K562 (cell line): ENCODE data around the gene CCDC85C. TPM values are rescaled to one million over a fixed set of nuclear protein-coding genes. Genes with fewer than 3 reads are reported as not detected.

Experiments used
- ATAC-seq: fragments of 200-7000 bp; cut with Tn5 transposase; 3 replicates; pipeline ENCODE4 v1.9.1; 2020; ENCODE audit warnings: moderate library complexity
- BruUV-seq: library from RNA; stranded (reverse); fragments of 400-500 nt; replicated peaks from 2 replicates; lab custom pipeline; 2021; lab: Mats Ljungman, UMichigan
- CTCF ChIA-PET: fragments of 300-600 bp; formaldehyde crosslinking; extraction: SDS; loops from one replicate; lab custom pipeline; 2021; ENCODE audit warnings: low intra/inter-chr PET ratio; lab: Yijun Ruan, JAX
- POLR2A ChIA-PET: fragments of 300-600, 350-650 bp; sonication (Branson Sonifier 250); formaldehyde crosslinking; extraction: SDS; loops from one replicate; lab custom pipeline; 2021; ENCODE audit warnings: antibody characterized with exemption, inconsistent platforms; lab: Yijun Ruan, JAX
- DNase-seq, 4 experiments: peaks; one replicate each; pipeline versions ENCODE4 v3.0.0 to v3.0.0-alpha.2; 2011 to 2018; ENCODE audit warnings: low spot score in 3 of 4, mixed read lengths in 3 of 4; ENCODE audit errors: extremely low read depth in 1 of 4
- FAIRE-seq: peaks from 2 replicates; lab custom pipeline; 2011; peaks lifted over from hg19 to GRCh38; lab: Jason Lieb, UNC
- H2AFZ ChIP-seq: 2 replicates; pipeline ENCODE4 v1.6.0; 2011; ENCODE audit warnings: low read depth, low read length, control low read depth, inconsistent platforms
- H3K27ac ChIP-seq: fragments of 200-600 bp; 3 replicates; pipeline ENCODE4 v1.8.0; 2011; ENCODE audit warnings: low read depth, mild to moderate bottlenecking, control low read depth, inconsistent platforms, low read length, moderate library complexity, mixed read lengths; ENCODE audit errors: extremely low read depth
- H3K27me3 ChIP-seq, 2 experiments: fragments of 300-600 bp in 1 of 2; 2 replicates in 1 of 2; 3 replicates in 1 of 2; pipeline versions ENCODE4 v1.6.0 to v1.8.0; 2011; ENCODE audit warnings: inconsistent platforms in 2 of 2, low read length in 2 of 2, mild to moderate bottlenecking in 1 of 2, mixed read lengths in 1 of 2, moderate library complexity in 1 of 2; ENCODE audit not compliant: control insufficient read depth in 2 of 2, insufficient read depth in 2 of 2
- H3K36me3 ChIP-seq: fragments of 300-600 bp; 3 replicates; pipeline ENCODE4 v1.8.0; 2011; ENCODE audit warnings: mild to moderate bottlenecking, low read length, inconsistent platforms; ENCODE audit not compliant: control insufficient read depth, insufficient read depth
- H3K4me1 ChIP-seq, 2 experiments: fragments of 200-600 bp in 1 of 2; replicated peaks in 1 of 2; 2 replicates in 1 of 2; 3 replicates in 1 of 2; pipeline versions ENCODE4 v1.5.1 to v1.8.0; 2011; ENCODE audit warnings: inconsistent platforms in 2 of 2, low read length in 2 of 2, mild to moderate bottlenecking in 1 of 2, mixed read lengths in 1 of 2, moderate library complexity in 1 of 2; ENCODE audit not compliant: control insufficient read depth in 2 of 2, insufficient read depth in 2 of 2
- H3K4me2 ChIP-seq: 2 replicates; pipeline ENCODE4 v1.6.1; 2011; ENCODE audit warnings: low read length, control low read depth, inconsistent platforms, mixed read lengths; ENCODE audit not compliant: insufficient read depth
- H3K4me3 ChIP-seq: fragments of 200-600 bp; sonication (generic), shearing (Covaris generic); 2 replicates; pipeline ENCODE4 v1.5.1; 2016; ENCODE audit warnings: control low read depth, inconsistent platforms
- H3K79me2 ChIP-seq: fragments of 200-600 bp; 3 replicates; pipeline ENCODE4 v1.8.0; 2011; ENCODE audit warnings: low read length, inconsistent platforms; ENCODE audit not compliant: control insufficient read depth, insufficient read depth
- H3K9ac ChIP-seq, 2 experiments: 2 replicates each; pipeline versions ENCODE4 v1.6.0 to v1.6.1; 2011; ENCODE audit warnings: low read depth in 2 of 2, low read length in 2 of 2, control low read depth in 1 of 2, inconsistent platforms in 1 of 2, mild to moderate bottlenecking in 1 of 2, mixed read lengths in 1 of 2; ENCODE audit not compliant: insufficient read depth in 1 of 2
- H3K9me1 ChIP-seq: one replicate; pipeline ENCODE4 v1.6.0; 2011; ENCODE audit warnings: inconsistent platforms, mild to moderate bottlenecking, low read length, moderate library complexity; ENCODE audit not compliant: control insufficient read depth, insufficient read depth
- H3K9me3 ChIP-seq: replicated peaks from 2 replicates; pipeline ENCODE4 v1.5.1; 2011; ENCODE audit warnings: low read depth, low read length, inconsistent platforms; ENCODE audit not compliant: control insufficient read depth, insufficient read depth
- H4K20me1 ChIP-seq: replicated peaks from 2 replicates; pipeline ENCODE4 v1.6.1; 2011; ENCODE audit warnings: low read length, inconsistent platforms, mixed read lengths; ENCODE audit not compliant: control insufficient read depth, insufficient read depth
- CHAMP1 ChIP-seq: fragments of 450-650 bp; IDR thresholded peaks from 2 replicates; pipeline ENCODE4 v1.6.1; 2016; ENCODE audit warnings: mild to moderate bottlenecking
- DACH1 ChIP-seq: fragments of 450-650 bp; IDR thresholded peaks from 2 replicates; pipeline ENCODE4 v1.6.1; 2018; ENCODE audit not compliant: partially characterized antibody
- ZNF318 ChIP-seq, 2 experiments: fragments of 450-650 bp; IDR thresholded peaks; 2 replicates each; pipeline ENCODE4 v1.6.1; 2016; ENCODE audit warnings: mild to moderate bottlenecking in 2 of 2, borderline replicate concordance in 1 of 2, low read depth in 1 of 2, moderate library complexity in 1 of 2
- ZNF639 ChIP-seq, 2 experiments: fragments of 200-800 bp in 1 of 2; sonication (Bioruptor generic) in 1 of 2; sonication (generic) in 1 of 2; formaldehyde crosslinking in 1 of 2; IDR thresholded peaks in 1 of 2; conservative IDR thresholded peaks in 1 of 2; 2 replicates each; pipeline versions ENCODE4 v1.5.0 to v1.6.1; 2016 to 2020; ENCODE audit warnings: missing compliant biosample characterization in 1 of 2, missing genetic modification characterization in 1 of 2, missing genetic modification reagents in 1 of 2
- WGBS: fragments of 100-300 bp; shearing (Covaris generic); methylation state at CpG from one replicate; pipeline ENCODE4 v1.1.6; 2016; ENCODE audit warnings: low coverage, mixed read lengths; ENCODE audit not compliant: insufficient coverage; ENCODE audit errors: missing lambda C conversion rate; 5-methylcytosine and 5-hydroxymethylcytosine counted together
- in situ Hi-C: fragments of 300-500 bp; cut with MboI; formaldehyde crosslinking; loops from 4 replicates; pipeline ENCODE4 v1.15.0; 2018; ENCODE audit warnings: inconsistent platforms, mixed read lengths
- intact Hi-C: fragments of 100-400 bp; cut with micrococcal nuclease; formaldehyde crosslinking; loops from 2 replicates; pipeline ENCODE4 v1.14.2; 2022
- polyA plus RNA-seq, 8 experiments: library from polyadenylated mRNA; depleted of rRNA in 4 of 8; stranded (reverse) in 5 of 8; unstranded in 3 of 8; fragments of >200 nt; fragmentation: Nextera tagmentation in 2 of 8; fragmentation: Illumina TruSeq in 1 of 8; extraction: Ambion mirVana in 2 of 8; extraction: Trizol in 1 of 8; gene quantifications; 2 replicates each; pipeline versions ENCODE4 v1.2.1 to v1.2.3, GENCODE V29; 2011 to 2014; ENCODE audit warnings: inconsistent platforms in 1 of 8, missing spikeins in 1 of 8
- total RNA-seq, 7 experiments: library from RNA; depleted of rRNA in 6 of 7; stranded (reverse); fragments of >200 nt in 6 of 7; fragmentation: Illumina TruSeq in 2 of 7; extraction: Trizol in 2 of 7; gene quantifications; 2 replicates each; pipeline versions ENCODE4 v1.2.1 to v1.2.3, GENCODE V29; 2011 to 2021; ENCODE audit warnings: low replicate concordance in 1 of 7

The CCDC85C gene
- total and polyA plus RNA-seq, 9 of the 15 experiments (the other 6 are each of a cell fraction or from before 2014, with no cell fraction given): 0.18 to 22.0 (median 6.3) TPM

- TF ChIP-seq CHAMP1 (no peak), DACH1 (no peak)
Observed at GRCh38 chr14:99508896-99509629, 94.9 kb downstream of the CCDC85C start (continued).

- no peak for ATAC-seq
- ChIA-PET POLR2A (interaction anchor here (0.6 to 1.3 kb wide), 3 partner anchors 9 to 105 kb away, joined by 3 to 5 read pairs (median 4); no protein-coding TSS in a partner anchor), CTCF (no interaction called here)
- H3K36me3 ChIP-seq: peaks cover 77% of the 10 kb centered on the region
- no peak overlapping the region for H2AFZ ChIP-seq
- in situ Hi-C loops: no loop called here
- H4K20me1 ChIP-seq: 0 out of 2 replicates have a peak, but pooled peaks cover 7% of the 10 kb centered on the region
- BruUV-seq: no TSS peak
- H3K27ac ChIP-seq: no peak overlapping the region
- H3K9ac ChIP-seq: no peak overlapping the region
- peaks cover 0 to 6% of the 10 kb centered on the region in 2 experiments; a peak in 2 of 5 replicates for H3K4me1 ChIP-seq
- H3K9me3 ChIP-seq: no peaks in the 10 kb centered on the region
- no peaks in the 10 kb centered on the region for H3K9me1 ChIP-seq
- intact Hi-C loops: no loop called here
- WGBS: 90% methylated on average over 10 of the region's 13 CpGs
- FAIRE-seq: no peak
- no peaks in the 10 kb centered on the region for H3K27me3 ChIP-seq
- no peak overlapping the region for H3K4me3 ChIP-seq
- no peak for DNase-seq
- H3K4me2 ChIP-seq: no peak overlapping the region
- no peaks in the 10 kb centered on the region for H3K79me2 ChIP-seq
- TF ChIP-seq ZNF318 (IDR thresholded peaks at IDR 0.05; ENCODE audit: borderline replicate concordance in 1 of 2, low read depth in 1 of 2): no peak
- no peak for TF ChIP-seq ZNF639 (CRISPR knock-in tag; conservative IDR thresholded peaks at IDR 0.05 in 1 of 2, IDR thresholded peaks at IDR 0.05 in 1 of 2)
Observed at GRCh38 chr14:99507860-99508640, 96.0 kb downstream of the CCDC85C start.
